ENCODE measurements around the gene CCR4. TPM values are rescaled to one million over a fixed set of nuclear protein-coding genes. Genes with fewer than 3 reads are reported as not detected.

Gene CCR4
- polyA plus RNA-seq, 2 of the 4 experiments (the other 2 are of a cell fraction), result not detected

- POLR2A ChIA-PET, result no interaction called here
- DNase-seq (ENCODE audit: low read depth in 1 of 2, low spot score in 1 of 2) (no peak), FAIRE-seq (no peak), ATAC-seq (no peak)
- H3K9me3 ChIP-seq, result no peaks in the 10 kb centered on the region
- H3K4me3 ChIP-seq, result no peak overlapping the region
- no peak overlapping the region for H3K27ac ChIP-seq
- WGBS (ENCODE audit: missing lambda C conversion rate), result 83% methylated on average over 1 of the region's 1 CpG
- CTCF ChIA-PET, result interaction anchor here (1.5 kb wide), 1 partner anchor 9 kb away, joined by 4 read pairs; no protein-coding TSS in a partner anchor
- H3K4me2 ChIP-seq, result no peak overlapping the region
- TF ChIP-seq RFX5 (IDR thresholded peaks at IDR 0.05) (no peak), ZFP36 (IDR thresholded peaks at IDR 0.05; ENCODE audit: borderline replicate concordance, partially characterized antibody) (no peak), RCOR1 (IDR thresholded peaks at IDR 0.05; ENCODE audit: low read depth, low read length) (no peak), HES2 (IDR thresholded peaks at IDR 0.05) (no peak), MAX (IDR thresholded peaks at IDR 0.05) (no peak), EHMT2 (IDR thresholded peaks at IDR 0.05; ENCODE audit: low read depth) (no peak), MAFK (IDR thresholded peaks at IDR 0.05; ENCODE audit: partially characterized antibody) (no peak), ZC3H11A (IDR thresholded peaks at IDR 0.05) (no peak), HOXB13 (CRISPR knock-in tag; IDR thresholded peaks at IDR 0.05; ENCODE audit: low read depth) (no peak)
- no peaks in the 10 kb centered on the region for H3K4me1 ChIP-seq
These were observed 39.4 kb upstream of the CCR4 start for GRCh38 chr3:32912046-32912445.

- WGBS (ENCODE audit: missing lambda C conversion rate), result 67% methylated on average over 7 of the region's 7 CpGs
- no peak for DNase-seq (ENCODE audit: low read depth in 1 of 2, low spot score in 1 of 2)
- Histone ChIP-seq H3K4me3 (no peak overlapping the region), H3K4me2 (no peak overlapping the region), H3K27ac (no peak overlapping the region), H3K4me1 (no peaks in the 10 kb centered on the region), H3K9me3 (no peaks in the 10 kb centered on the region)
- peak in 1 of 2 experiments; percentile 54; a peak in 4 of 6 replicates for ATAC-seq
- FAIRE-seq, result no peak
- no peak for TF ChIP-seq MAX (IDR thresholded peaks at IDR 0.05)
- TF ChIP-seq NR3C1 (IDR thresholded peaks at IDR 0.05), result no peak
- TF ChIP-seq ESRRA (IDR thresholded peaks at IDR 0.05; ENCODE audit: borderline replicate concordance, low read length), result no peak
- no peak for TF ChIP-seq CHD4 (IDR thresholded peaks at IDR 0.05; ENCODE audit: borderline replicate concordance)
- no peak for TF ChIP-seq BHLHE40 (IDR thresholded peaks at IDR 0.05; ENCODE audit: low read depth, low read length)
- TF ChIP-seq ATOH8 (CRISPR knock-in tag; IDR thresholded peaks at IDR 0.05; ENCODE audit: low read depth), result no peak
- TF ChIP-seq CBX8 (IDR thresholded peaks at IDR 0.05), result no peak
- no peak for TF ChIP-seq HDAC2 (IDR thresholded peaks at IDR 0.05)
- TF ChIP-seq FOSB (CRISPR knock-in tag; IDR thresholded peaks at IDR 0.05), result no peak
- TF ChIP-seq RAD21 (conservative IDR thresholded peaks at IDR 0.05 in 1 of 2, IDR thresholded peaks at IDR 0.05 in 1 of 2), result no peak
- TF ChIP-seq JUN (IDR thresholded peaks at IDR 0.05), result no peak
- TF ChIP-seq HOXB5 (CRISPR knock-in tag; IDR thresholded peaks at IDR 0.05), result no peak
- no peak for TF ChIP-seq JUNB (IDR thresholded peaks at IDR 0.05)
- TF ChIP-seq REST (IDR thresholded peaks at IDR 0.05), result no peak
- TF ChIP-seq PHF8 (IDR thresholded peaks at IDR 0.05; ENCODE audit: borderline replicate concordance, low read depth), result no peak
- CTCF ChIA-PET, result interaction anchor here (0.7 kb wide), 1 partner anchor 21 kb away, joined by 4 read pairs; no protein-coding TSS in a partner anchor
- POLR2A ChIA-PET, result no interaction called here
These were observed 37.5 kb upstream of the CCR4 start for GRCh38 chr3:32913790-32914446.
